Progenitor cell of endocrine pancreas (in vitro differentiated cells): ENCODE measurements around the gene STAT6. TPM values are rescaled to one million over a fixed set of nuclear protein-coding genes. Genes with fewer than 3 reads are reported as not detected.

Experiments
- DNase-seq: peaks from one replicate; pipeline ENCODE4 v3.0.0; 2021; ENCODE audit warnings: low spot score; ENCODE audit not compliant: unreplicated experiment
- H3K27ac Mint-ChIP-seq: 2 replicates; pipeline ENCODE4 v1.8.0; 2021; ENCODE audit warnings: mild to moderate bottlenecking, moderate library complexity, mixed read lengths
- H3K27me3 Mint-ChIP-seq: 2 replicates; pipeline ENCODE4 v1.8.0; 2021; ENCODE audit warnings: mixed read lengths
- H3K36me3 Mint-ChIP-seq: 2 replicates; pipeline ENCODE4 v1.8.0; 2022; ENCODE audit warnings: mixed read lengths; ENCODE audit not compliant: insufficient read depth
- H3K4me1 Mint-ChIP-seq: 2 replicates; pipeline ENCODE4 v1.8.0; 2021; ENCODE audit warnings: low read depth, mixed read lengths
- H3K4me3 Mint-ChIP-seq: 2 replicates; pipeline ENCODE4 v1.8.0; 2021; ENCODE audit warnings: low read depth, mild to moderate bottlenecking, moderate library complexity, mixed read lengths
- H3K9me3 Mint-ChIP-seq: 2 replicates; pipeline ENCODE4 v1.8.0; 2021; ENCODE audit warnings: low read depth, mixed read lengths
- total RNA-seq: library from RNA; stranded (reverse); gene quantifications from 2 replicates; pipeline ENCODE4 v1.2.1, GENCODE V29; 2021
- TF ChIP-seq, protein P1 (sequence below): fragments of 200-600 bp; sonication (generic); IDR thresholded peaks from one replicate; pipeline ENCODE4 v1.5.0; 2021; ENCODE audit warnings: antibody characterized with exemption, mild to moderate bottlenecking; ENCODE audit not compliant: unreplicated experiment

The STAT6 gene
- total RNA-seq, 1 donor from 2014 or later, result 130 TPM

- Mint-ChIP-seq H3K27me3 (no peaks in the 10 kb centered on the region), H3K27ac (peak overlapping the region; percentile 35), H3K4me1 (no peaks in the 10 kb centered on the region), H3K9me3 (no peaks in the 10 kb centered on the region), H3K4me3 (no peak overlapping the region), H3K36me3 (peaks cover 6% of the 10 kb centered on the region)
- DNase-seq, result no peak
- TF ChIP-seq, protein P1, sequence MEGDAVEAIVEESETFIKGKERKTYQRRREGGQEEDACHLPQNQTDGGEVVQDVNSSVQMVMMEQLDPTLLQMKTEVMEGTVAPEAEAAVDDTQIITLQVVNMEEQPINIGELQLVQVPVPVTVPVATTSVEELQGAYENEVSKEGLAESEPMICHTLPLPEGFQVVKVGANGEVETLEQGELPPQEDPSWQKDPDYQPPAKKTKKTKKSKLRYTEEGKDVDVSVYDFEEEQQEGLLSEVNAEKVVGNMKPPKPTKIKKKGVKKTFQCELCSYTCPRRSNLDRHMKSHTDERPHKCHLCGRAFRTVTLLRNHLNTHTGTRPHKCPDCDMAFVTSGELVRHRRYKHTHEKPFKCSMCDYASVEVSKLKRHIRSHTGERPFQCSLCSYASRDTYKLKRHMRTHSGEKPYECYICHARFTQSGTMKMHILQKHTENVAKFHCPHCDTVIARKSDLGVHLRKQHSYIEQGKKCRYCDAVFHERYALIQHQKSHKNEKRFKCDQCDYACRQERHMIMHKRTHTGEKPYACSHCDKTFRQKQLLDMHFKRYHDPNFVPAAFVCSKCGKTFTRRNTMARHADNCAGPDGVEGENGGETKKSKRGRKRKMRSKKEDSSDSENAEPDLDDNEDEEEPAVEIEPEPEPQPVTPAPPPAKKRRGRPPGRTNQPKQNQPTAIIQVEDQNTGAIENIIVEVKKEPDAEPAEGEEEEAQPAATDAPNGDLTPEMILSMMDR, result no peak
Measured at GRCh38 chr12:57099047-57099714, 12.0 kb downstream of the STAT6 start.

DNA sequence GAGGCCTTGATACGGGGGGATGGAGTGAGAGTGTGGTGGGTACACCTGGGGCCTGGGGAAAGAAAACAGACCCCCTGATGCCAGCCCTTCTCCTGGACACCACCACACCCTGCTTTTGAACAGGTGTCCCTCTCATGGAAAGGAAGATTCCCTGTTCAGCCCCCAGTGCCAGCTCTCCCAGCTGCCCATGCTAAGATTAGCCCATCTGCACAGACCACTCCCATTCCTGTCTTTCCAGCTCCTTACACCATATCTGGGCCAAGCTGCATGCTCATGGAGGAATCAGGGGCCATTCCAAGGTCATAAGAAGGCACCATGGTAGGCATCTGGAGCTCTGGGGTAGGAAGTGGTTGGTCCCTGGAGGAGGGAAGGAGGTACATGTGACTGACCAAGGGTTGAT is 12.6 kb downstream of the STAT6 start:
- H3K4me3 Mint-ChIP-seq, result no peak overlapping the region
- TF ChIP-seq, protein P1, result no peak
- H3K27me3 Mint-ChIP-seq, result no peaks in the 10 kb centered on the region
- peaks cover 2% of the 10 kb centered on the region for H3K4me1 Mint-ChIP-seq
- DNase-seq, result no peak
- no peak overlapping the region for H3K27ac Mint-ChIP-seq
- no peaks in the 10 kb centered on the region for H3K9me3 Mint-ChIP-seq
- H3K36me3 Mint-ChIP-seq, result peaks cover 6% of the 10 kb centered on the region

- TF ChIP-seq, protein P1, result no peak
- peaks cover 4% of the 10 kb centered on the region for H3K4me1 Mint-ChIP-seq
- H3K9me3 Mint-ChIP-seq, result no peaks in the 10 kb centered on the region
- no peak overlapping the region for H3K27ac Mint-ChIP-seq
- DNase-seq, result no peak
- no peaks in the 10 kb centered on the region for H3K27me3 Mint-ChIP-seq
- H3K4me3 Mint-ChIP-seq, result no peak overlapping the region
- H3K36me3 Mint-ChIP-seq, result peaks cover 9% of the 10 kb centered on the region
Measured at GRCh38 chr12:57097554-57097835, 13.7 kb downstream of the STAT6 start.

DNA sequence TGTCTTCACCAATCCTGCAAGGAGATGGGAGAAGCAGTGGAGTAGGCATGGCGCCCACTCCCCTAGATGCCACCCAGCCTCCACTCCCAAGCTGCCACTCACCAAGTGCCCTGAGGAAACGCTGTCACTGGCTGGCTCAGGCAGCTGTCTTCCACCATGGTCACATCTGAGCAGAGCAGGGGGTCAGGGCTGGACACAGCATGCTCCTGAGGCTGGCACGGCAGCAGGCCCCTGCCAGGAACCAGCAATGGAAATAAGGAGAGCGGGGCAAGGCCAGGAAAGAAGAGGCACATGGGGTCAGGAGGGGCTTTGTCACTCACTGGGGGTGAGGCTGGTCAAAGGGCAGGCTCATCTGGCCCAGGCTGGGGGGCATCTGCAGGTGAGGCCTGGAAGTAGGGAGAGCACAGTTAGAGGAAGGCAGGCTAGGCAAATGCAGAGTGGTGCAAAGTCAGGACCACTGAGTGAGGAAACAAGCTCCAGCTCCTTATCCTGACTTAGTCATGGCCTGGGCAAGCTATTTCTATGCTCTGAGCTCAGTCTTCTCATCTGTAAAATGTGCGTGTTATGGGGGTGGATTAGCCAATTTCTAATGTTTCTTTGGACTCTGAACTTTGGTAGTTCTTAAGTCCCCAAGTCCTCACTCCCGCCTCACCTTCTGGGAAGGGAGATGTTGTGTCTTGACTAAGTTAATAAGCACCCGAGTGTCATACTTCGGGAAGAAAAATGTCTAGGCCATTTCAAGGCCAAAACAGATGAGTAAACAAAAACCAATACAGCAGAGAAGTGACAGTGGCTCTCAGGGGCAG is 14.2 kb downstream of the STAT6 start:
- no peak for DNase-seq
- Mint-ChIP-seq H3K27me3 (no peaks in the 10 kb centered on the region), H3K27ac (no peak overlapping the region), H3K4me3 (no peak overlapping the region), H3K36me3 (peaks cover 9% of the 10 kb centered on the region), H3K9me3 (no peaks in the 10 kb centered on the region), H3K4me1 (peaks cover 4% of the 10 kb centered on the region)
- TF ChIP-seq, protein P1, result no peak

- H3K9me3 Mint-ChIP-seq, result no peaks in the 10 kb centered on the region
- H3K27ac Mint-ChIP-seq, result peak overlapping the region; percentile 64
- DNase-seq, result no peak
- no peaks in the 10 kb centered on the region for H3K27me3 Mint-ChIP-seq
- peaks cover 9% of the 10 kb centered on the region for H3K36me3 Mint-ChIP-seq
- TF ChIP-seq, protein P1, result no peak
- H3K4me1 Mint-ChIP-seq, result peaks cover 4% of the 10 kb centered on the region
- no peak overlapping the region for H3K4me3 Mint-ChIP-seq
Measured at GRCh38 chr12:57096099-57096572, 15.0 kb downstream of the STAT6 start.
